ENCODE measurements around the gene CDX2.

DNA sequence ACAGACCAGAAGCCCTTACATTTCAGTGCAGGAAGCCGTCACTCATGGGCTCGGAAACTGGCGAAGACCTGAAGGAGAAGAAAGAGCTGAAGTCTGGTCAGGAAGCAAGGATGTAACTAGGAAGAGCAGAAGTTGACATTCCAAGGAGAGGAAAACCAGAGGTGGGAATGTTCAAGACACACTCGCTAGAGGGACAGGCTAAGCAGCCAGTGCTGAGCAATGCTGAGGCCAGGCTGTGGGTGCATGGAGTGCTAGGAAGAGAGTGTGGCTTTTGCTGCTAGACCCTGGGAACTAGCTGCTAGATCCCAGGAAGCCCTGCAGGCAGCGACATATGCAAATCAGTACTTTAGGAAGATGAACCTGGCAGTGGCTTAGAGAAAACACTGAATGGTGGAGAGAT is 31.5 kb upstream of the CDX2 start:
- TF ChIP-seq, protein P1, sequence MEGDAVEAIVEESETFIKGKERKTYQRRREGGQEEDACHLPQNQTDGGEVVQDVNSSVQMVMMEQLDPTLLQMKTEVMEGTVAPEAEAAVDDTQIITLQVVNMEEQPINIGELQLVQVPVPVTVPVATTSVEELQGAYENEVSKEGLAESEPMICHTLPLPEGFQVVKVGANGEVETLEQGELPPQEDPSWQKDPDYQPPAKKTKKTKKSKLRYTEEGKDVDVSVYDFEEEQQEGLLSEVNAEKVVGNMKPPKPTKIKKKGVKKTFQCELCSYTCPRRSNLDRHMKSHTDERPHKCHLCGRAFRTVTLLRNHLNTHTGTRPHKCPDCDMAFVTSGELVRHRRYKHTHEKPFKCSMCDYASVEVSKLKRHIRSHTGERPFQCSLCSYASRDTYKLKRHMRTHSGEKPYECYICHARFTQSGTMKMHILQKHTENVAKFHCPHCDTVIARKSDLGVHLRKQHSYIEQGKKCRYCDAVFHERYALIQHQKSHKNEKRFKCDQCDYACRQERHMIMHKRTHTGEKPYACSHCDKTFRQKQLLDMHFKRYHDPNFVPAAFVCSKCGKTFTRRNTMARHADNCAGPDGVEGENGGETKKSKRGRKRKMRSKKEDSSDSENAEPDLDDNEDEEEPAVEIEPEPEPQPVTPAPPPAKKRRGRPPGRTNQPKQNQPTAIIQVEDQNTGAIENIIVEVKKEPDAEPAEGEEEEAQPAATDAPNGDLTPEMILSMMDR (conservative IDR thresholded peaks at IDR 0.05): no peak
- TF ChIP-seq ZFX (IDR thresholded peaks at IDR 0.05): no peak
